GM12878 (cell line): Measurements from ENCODE around the gene FAM222B. TPM values are rescaled to one million over a fixed set of nuclear protein-coding genes. Genes with fewer than 3 reads are reported as not detected.

ENCODE experiments used
- CEBPZ ChIP-seq: fragments of 150-350 bp; IDR thresholded peaks from 2 replicates; pipeline ENCODE4 v1.6.1; 2016; ENCODE audit warnings: low read depth, low read length
- CHD1 ChIP-seq: IDR thresholded peaks from 2 replicates; pipeline ENCODE4 v1.6.1; 2012; ENCODE audit warnings: low read depth, low read length, improper control_type of control experiment
- CHD4 ChIP-seq: fragments of 200-600 bp; sonication (generic); IDR thresholded peaks from 2 replicates; pipeline ENCODE4 v1.6.1; 2016; ENCODE audit warnings: mild to moderate bottlenecking
- GATAD2B ChIP-seq: fragments of 450-650 bp; conservative IDR thresholded peaks from 2 replicates; pipeline ENCODE4 v1.6.1; 2017; ENCODE audit warnings: low read depth, mild to moderate bottlenecking, moderate library complexity
- HSF1 ChIP-seq: fragments of 150-350 bp; IDR thresholded peaks from 2 replicates; pipeline ENCODE4 v1.6.1; 2014; ENCODE audit warnings: mild to moderate bottlenecking, low read depth, low read length
- IRF4 ChIP-seq: IDR thresholded peaks from 2 replicates; pipeline ENCODE4 v1.6.1; 2011; ENCODE audit warnings: low read depth, low read length
- KAT2A ChIP-seq: conservative IDR thresholded peaks from 2 replicates; pipeline ENCODE4 v1.6.1; 2011; ENCODE audit warnings: low read depth, low read length; ENCODE audit not compliant: control insufficient read depth
- NFXL1 ChIP-seq: fragments of 450-650 bp; IDR thresholded peaks from 2 replicates; pipeline ENCODE4 v1.6.1; 2017; ENCODE audit warnings: antibody characterized with exemption, mild to moderate bottlenecking, borderline replicate concordance
- NR2C1 ChIP-seq: fragments of 450-650 bp; IDR thresholded peaks from 2 replicates; pipeline ENCODE4 v1.6.1; 2017; ENCODE audit warnings: antibody characterized with exemption, mild to moderate bottlenecking, moderate library complexity
- NR2C2 ChIP-seq: IDR thresholded peaks from 2 replicates; pipeline ENCODE4 v1.6.1; 2011; ENCODE audit warnings: borderline replicate concordance, low read depth; ENCODE audit not compliant: control insufficient read depth, insufficient read length
- NR2F1 ChIP-seq: fragments of 450-650 bp; conservative IDR thresholded peaks from 2 replicates; pipeline ENCODE4 v1.6.1; 2017; ENCODE audit warnings: mild to moderate bottlenecking
- RELA ChIP-seq: fragments of 450-650 bp; IDR thresholded peaks from 2 replicates; pipeline ENCODE4 v1.8.0; 2014; ENCODE audit warnings: borderline replicate concordance; ENCODE audit not compliant: partially characterized antibody
- RFX5 ChIP-seq: IDR thresholded peaks from 2 replicates; pipeline ENCODE4 v1.6.1; 2011; ENCODE audit warnings: low read depth, low read length, improper control_type of control experiment
- SIX5 ChIP-seq: IDR thresholded peaks from 2 replicates; pipeline ENCODE4 v1.6.1; 2011; ENCODE audit warnings: mild to moderate bottlenecking, low read depth, low read length, moderate library complexity; ENCODE audit not compliant: severe bottlenecking
- ZBTB11 ChIP-seq: fragments of 450-650 bp; formaldehyde crosslinking; IDR thresholded peaks from 2 replicates; pipeline ENCODE4 v1.5.0; 2022; ENCODE audit warnings: mild to moderate bottlenecking, missing genetic modification characterization
- ZNF274 ChIP-seq: IDR thresholded peaks from one replicate; pipeline ENCODE4 v1.8.0; 2011; ENCODE audit not compliant: insufficient read length, insufficient read depth
- ZSCAN29 ChIP-seq: fragments of 450-650 bp; IDR thresholded peaks from 2 replicates; pipeline ENCODE4 v1.6.1; 2017; ENCODE audit warnings: mild to moderate bottlenecking, moderate library complexity
- polyA plus RNA-seq, 11 experiments: library from polyadenylated mRNA; depleted of rRNA in 4 of 11; unstranded in 6 of 11; stranded (reverse) in 5 of 11; fragments of >200 nt; fragmentation: Nextera tagmentation in 4 of 11; fragmentation: Illumina TruSeq in 1 of 11; extraction: Ambion mirVana in 4 of 11; extraction: Trizol in 1 of 11; gene quantifications; 1 replicate in 1 of 11; 2 replicates in 10 of 11; pipeline versions ENCODE4 v1.2.1 to v1.2.3, GENCODE V29; 2011 to 2016; ENCODE audit warnings: inconsistent platforms in 2 of 11, missing spikeins in 2 of 11, low read depth in 1 of 11
- total RNA-seq, 4 experiments: library from RNA; depleted of rRNA in 3 of 4; stranded (reverse); fragments of >200 nt in 3 of 4; fragmentation: Illumina TruSeq in 1 of 4; extraction: Trizol in 1 of 4; gene quantifications; 2 replicates each; pipeline versions ENCODE4 v1.2.1 to v1.2.3, GENCODE V29; 2013 to 2021
- TF ChIP-seq, protein P1 (sequence below): fragments of 450-650 bp; IDR thresholded peaks from 2 replicates; pipeline ENCODE4 v1.6.1; 2018; ENCODE audit warnings: mild to moderate bottlenecking, low read depth, moderate library complexity; ENCODE audit not compliant: partially characterized antibody

FAM222B gene
- total and polyA plus RNA-seq, 10 of the 15 experiments (the other 5 are each of a cell fraction or from before 2014, with no cell fraction given) = 2.8 to 18.3 (median 6.4) TPM

DNA sequence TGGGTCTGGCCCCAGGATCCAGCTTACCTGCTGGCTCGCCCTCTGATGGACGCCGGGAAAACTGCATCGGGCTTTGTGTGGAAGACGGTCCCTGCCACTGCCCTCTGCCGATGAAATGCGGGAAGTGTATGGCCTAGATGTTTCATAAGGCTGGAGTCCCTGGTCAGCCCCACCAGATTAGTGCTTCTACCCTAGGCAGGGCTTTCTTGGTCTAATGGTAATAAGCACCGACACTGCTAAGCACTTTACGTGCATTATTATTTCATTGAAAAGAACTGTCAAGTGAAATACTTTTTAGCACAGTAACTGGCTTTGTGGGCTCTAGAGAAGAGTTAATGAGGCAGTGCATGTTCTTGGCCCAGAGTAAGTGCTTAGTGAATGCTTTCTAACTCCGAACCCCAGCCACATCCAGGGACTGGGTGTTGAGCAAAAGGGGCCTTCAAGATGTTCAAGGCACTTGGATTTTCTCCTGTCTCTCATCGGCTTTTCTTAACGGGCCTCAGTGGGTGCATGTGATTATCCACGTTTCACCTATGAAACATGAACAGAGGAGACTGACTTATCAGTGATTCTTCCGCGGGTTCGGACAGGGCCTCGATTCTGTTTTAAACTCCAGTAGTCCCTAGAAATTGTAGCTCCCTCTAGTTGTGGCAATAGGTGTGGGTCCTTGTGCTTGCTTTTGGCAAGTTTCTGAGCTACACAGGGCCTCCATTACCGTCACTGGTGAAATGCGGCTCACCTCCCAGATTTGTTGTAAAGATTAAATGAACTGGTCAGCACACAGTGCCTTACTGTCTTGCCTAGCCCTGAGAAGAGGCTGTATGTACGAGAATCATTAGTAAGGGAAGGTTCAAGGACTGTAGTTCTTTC, 92.2 kb downstream of the FAM222B start (continued):
- no peak for TF ChIP-seq ZNF274
- TF ChIP-seq NFXL1 = no peak
- TF ChIP-seq NR2C2 = no peak
- TF ChIP-seq ZSCAN29 = no peak
- no peak for TF ChIP-seq GATAD2B
- no peak for TF ChIP-seq NR2C1
- no peak for TF ChIP-seq RFX5
- TF ChIP-seq SIX5 = no peak
- no peak for TF ChIP-seq NR2F1
- TF ChIP-seq, protein P1, sequence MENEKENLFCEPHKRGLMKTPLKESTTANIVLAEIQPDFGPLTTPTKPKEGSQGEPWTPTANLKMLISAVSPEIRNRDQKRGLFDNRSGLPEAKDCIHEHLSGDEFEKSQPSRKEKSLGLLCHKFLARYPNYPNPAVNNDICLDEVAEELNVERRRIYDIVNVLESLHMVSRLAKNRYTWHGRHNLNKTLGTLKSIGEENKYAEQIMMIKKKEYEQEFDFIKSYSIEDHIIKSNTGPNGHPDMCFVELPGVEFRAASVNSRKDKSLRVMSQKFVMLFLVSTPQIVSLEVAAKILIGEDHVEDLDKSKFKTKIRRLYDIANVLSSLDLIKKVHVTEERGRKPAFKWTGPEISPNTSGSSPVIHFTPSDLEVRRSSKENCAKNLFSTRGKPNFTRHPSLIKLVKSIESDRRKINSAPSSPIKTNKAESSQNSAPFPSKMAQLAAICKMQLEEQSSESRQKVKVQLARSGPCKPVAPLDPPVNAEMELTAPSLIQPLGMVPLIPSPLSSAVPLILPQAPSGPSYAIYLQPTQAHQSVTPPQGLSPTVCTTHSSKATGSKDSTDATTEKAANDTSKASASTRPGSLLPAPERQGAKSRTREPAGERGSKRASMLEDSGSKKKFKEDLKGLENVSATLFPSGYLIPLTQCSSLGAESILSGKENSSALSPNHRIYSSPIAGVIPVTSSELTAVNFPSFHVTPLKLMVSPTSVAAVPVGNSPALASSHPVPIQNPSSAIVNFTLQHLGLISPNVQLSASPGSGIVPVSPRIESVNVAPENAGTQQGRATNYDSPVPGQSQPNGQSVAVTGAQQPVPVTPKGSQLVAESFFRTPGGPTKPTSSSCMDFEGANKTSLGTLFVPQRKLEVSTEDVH = no peak
- TF ChIP-seq CHD4 = no peak
- TF ChIP-seq IRF4 = peak; percentile 72; the same call in 1 of the 2 replicates
- no peak for TF ChIP-seq ZBTB11 (CRISPR knock-in tag)
- TF ChIP-seq HSF1 = no peak
- TF ChIP-seq RELA = peak; percentile 43
- no peak for TF ChIP-seq KAT2A
- TF ChIP-seq CHD1 = no peak
- no peak for TF ChIP-seq CEBPZ
